Dedifferentiated amniotic fluid mesenchymal stem cell (primary cell): Measurements from ENCODE around the gene PHETA1.
"Not testable (repeated sequence)": the region's sequence is repeated elsewhere in the genome, so short reads cannot be mapped to it uniquely, and the experiment has no call there.

Source experiments
- DNase-seq: peaks from one replicate; pipeline ENCODE4 v3.0.0-alpha.2; 2016; ENCODE audit errors: extremely low spot score

PHETA1 gene

GRCh38 chr12:111405149-111405858 lies 36.4 kb upstream of the PHETA1 start:
- DNase-seq, result peak; percentile 77

GRCh38 chr12:111404362-111405148 lies 35.7 kb upstream of the PHETA1 start:
- no peak for DNase-seq

- DNase-seq, result not testable (repeated sequence)
Measured at GRCh38 chr12:111402490-111402824, 33.6 kb upstream of the PHETA1 start.

GRCh38 chr12:111401167-111401605 lies 32.3 kb upstream of the PHETA1 start:
- no peak for DNase-seq

GRCh38 chr12:111399741-111400404 lies 31.0 kb upstream of the PHETA1 start:
- DNase-seq, result not testable (repeated sequence)

- DNase-seq, result no peak
Measured at GRCh38 chr12:111398530-111398929, 29.6 kb upstream of the PHETA1 start.

- peak; percentile 75 for DNase-seq
Measured at GRCh38 chr12:111396726-111397445, 28.0 kb upstream of the PHETA1 start.

GRCh38 chr12:111396271-111396670 lies 27.4 kb upstream of the PHETA1 start:
- not testable (repeated sequence) for DNase-seq

- DNase-seq, result no peak
Measured at GRCh38 chr12:111395336-111396187, 26.7 kb upstream of the PHETA1 start.

GRCh38 chr12:111394480-111394879 lies 25.6 kb upstream of the PHETA1 start:
- no peak for DNase-seq

GRCh38 chr12:111393700-111394300 lies 24.9 kb upstream of the PHETA1 start:
- DNase-seq, result no peak

- no peak for DNase-seq
Measured at GRCh38 chr12:111390910-111391309, 22.0 kb upstream of the PHETA1 start.

- DNase-seq, result no peak
Measured at GRCh38 chr12:111389635-111390034, 20.7 kb upstream of the PHETA1 start.

GRCh38 chr12:111387747-111388323 lies 18.9 kb upstream of the PHETA1 start:
- no peak for DNase-seq

- no peak for DNase-seq
Measured at GRCh38 chr12:111386885-111387284, 18.0 kb upstream of the PHETA1 start.

- DNase-seq, result no peak
Measured at GRCh38 chr12:111384596-111384995, 15.7 kb upstream of the PHETA1 start.

- no peak for DNase-seq
Measured at GRCh38 chr12:111379942-111380554, 11.2 kb upstream of the PHETA1 start.

GRCh38 chr12:111377440-111377839 lies 8.5 kb upstream of the PHETA1 start:
- no peak for DNase-seq

GRCh38 chr12:111373231-111373630 lies 4.3 kb upstream of the PHETA1 start:
- not testable (repeated sequence) for DNase-seq
